Keratinocyte (primary cell): ENCODE results near the gene TUBA3D. TPM values are rescaled to one million over a fixed set of nuclear protein-coding genes. Genes with fewer than 3 reads are reported as not detected.
"Not testable (repeated sequence)": the region's sequence is repeated elsewhere in the genome, so short reads cannot be mapped to it uniquely, and the experiment has no call there.

Source experiments
- DNase-seq: peaks from one replicate; pipeline ENCODE4 v3.0.0-alpha.2; 2011; ENCODE audit warnings: low read depth, missing footprints, low spot score
- FAIRE-seq: peaks from 2 replicates; lab custom pipeline; 2011; peaks lifted over from hg19 to GRCh38; lab: Jason Lieb, UNC
- H2AFZ ChIP-seq: 2 replicates; pipeline ENCODE4 v1.6.0; 2012; ENCODE audit warnings: low read length, control low read depth, inconsistent platforms; ENCODE audit not compliant: control insufficient read depth
- H3K27ac ChIP-seq: 2 replicates; pipeline ENCODE4 v1.5.1; 2011; ENCODE audit warnings: low read length; ENCODE audit not compliant: control insufficient read depth, insufficient read depth
- H3K27me3 ChIP-seq: 3 replicates; pipeline ENCODE4 v1.6.0; 2011; ENCODE audit warnings: low read length; ENCODE audit not compliant: control insufficient read depth, insufficient read depth; ENCODE audit errors: extremely low read depth
- H3K36me3 ChIP-seq, 2 experiments: 2 replicates in 1 of 2; 3 replicates in 1 of 2; pipeline ENCODE4 v1.5.1; 2011; ENCODE audit warnings: low read length in 2 of 2, mild to moderate bottlenecking in 1 of 2; ENCODE audit not compliant: control insufficient read depth in 2 of 2, insufficient read depth in 2 of 2; ENCODE audit errors: extremely low read depth in 1 of 2
- H3K4me1 ChIP-seq: 3 replicates; pipeline ENCODE4 v1.5.1; 2011; ENCODE audit warnings: low read length; ENCODE audit not compliant: control insufficient read depth, insufficient read depth; ENCODE audit errors: extremely low read depth
- H3K4me2 ChIP-seq: 3 replicates; pipeline ENCODE4 v1.6.0; 2011; ENCODE audit warnings: low read depth, low read length; ENCODE audit not compliant: control insufficient read depth, insufficient read depth; ENCODE audit errors: extremely low read depth
- H3K4me3 ChIP-seq, 3 experiments: fragments of 200-600 bp in 1 of 3; sonication (generic) in 1 of 3; 2 replicates in 2 of 3; 3 replicates in 1 of 3; pipeline ENCODE4 v1.5.1; 2011 to 2016; ENCODE audit warnings: low read length in 3 of 3, mild to moderate bottlenecking in 3 of 3, control low read depth in 2 of 3, inconsistent platforms in 1 of 3, low read depth in 1 of 3, mixed read lengths in 1 of 3, mixed run types in 1 of 3, moderate library complexity in 1 of 3; ENCODE audit not compliant: control insufficient read depth in 2 of 3, insufficient read depth in 2 of 3; ENCODE audit errors: extremely low read depth in 1 of 3
- H3K79me2 ChIP-seq: 2 replicates; pipeline ENCODE4 v1.6.0; 2012; ENCODE audit warnings: low read length; ENCODE audit not compliant: control insufficient read depth, insufficient read depth
- H3K9ac ChIP-seq: 3 replicates; pipeline ENCODE4 v1.6.0; 2011; ENCODE audit warnings: low read length; ENCODE audit not compliant: control insufficient read depth, insufficient read depth; ENCODE audit errors: extremely low read depth
- H3K9me1 ChIP-seq: 3 replicates; pipeline ENCODE4 v1.6.0; 2011; ENCODE audit warnings: low read length; ENCODE audit not compliant: control insufficient read depth, insufficient read depth; ENCODE audit errors: extremely low read depth
- H3K9me3 ChIP-seq: 2 replicates; pipeline ENCODE4 v1.5.1; 2012; ENCODE audit warnings: low read depth, low read length; ENCODE audit not compliant: control insufficient read depth
- H4K20me1 ChIP-seq: 3 replicates; pipeline ENCODE4 v1.6.0; 2011; ENCODE audit warnings: low read length; ENCODE audit not compliant: control insufficient read depth, insufficient read depth; ENCODE audit errors: extremely low read depth
- CTCF ChIP-seq, 3 experiments: IDR thresholded peaks in 1 of 3; conservative IDR thresholded peaks in 1 of 3; optimal IDR thresholded peaks in 1 of 3; 2 replicates in 2 of 3; 3 replicates in 1 of 3; pipeline versions ENCODE3 to v1.5.1; 2011; ENCODE audit warnings: low read length in 3 of 3, mild to moderate bottlenecking in 3 of 3, moderate library complexity in 2 of 3, control low read depth in 1 of 3, inconsistent platforms in 1 of 3; ENCODE audit not compliant: insufficient read depth in 2 of 3; ENCODE audit errors: extremely low read depth in 1 of 3
- EZH2 ChIP-seq: IDR thresholded peaks from one replicate; pipeline ENCODE4 v1.6.1; 2012; ENCODE audit warnings: inconsistent platforms, mild to moderate bottlenecking, low read length, moderate library complexity
- dilution Hi-C: fragments of 300-500 bp; cut with MboI; formaldehyde crosslinking; loops from one replicate; pipeline ENCODE4 v1.7.0; 2020; ENCODE audit warnings: low sequenced_read_pairs; ENCODE audit not compliant: extremely low pct_ligation_motif_present
- polyA plus RNA-seq, 5 experiments: library from polyadenylated mRNA; depleted of rRNA in 3 of 5; stranded (reverse) in 3 of 5; stranded (forward) in 1 of 5; unstranded in 1 of 5; fragments of >200 nt; gene quantifications; 1 replicate in 1 of 5; 2 replicates in 3 of 5; 3 replicates in 1 of 5; pipeline versions ENCODE4 v1.2.1 to v1.2.3, GENCODE V29; 2011 to 2012; ENCODE audit warnings: missing spikeins in 2 of 5, low read depth in 1 of 5, low replicate concordance in 1 of 5

TUBA3D gene
- polyA plus RNA-seq, 1 donor (not counting 4 experiments of a cell fraction or from before 2014, with no cell fraction given): not detected

GRCh38 chr2:131445896-131446295 lies 30.0 kb upstream of the TUBA3D start:
- H2AFZ ChIP-seq: no peak overlapping the region
- no peaks in the 10 kb centered on the region for H3K4me1 ChIP-seq
- FAIRE-seq (no peak), DNase-seq (no peak)
- H3K79me2 ChIP-seq: no peaks in the 10 kb centered on the region
- H3K4me3 ChIP-seq: no peak overlapping the region
- dilution Hi-C loops: no loop called here
- no peak overlapping the region for H3K27ac ChIP-seq
- H3K9me3 ChIP-seq: no peaks in the 10 kb centered on the region
- H3K4me2 ChIP-seq: no peak overlapping the region
- no peak for TF ChIP-seq EZH2
- no peak for TF ChIP-seq CTCF (optimal IDR thresholded peaks at IDR 0.05 in 1 of 3, IDR thresholded peaks at IDR 0.05 in 1 of 3, conservative IDR thresholded peaks at IDR 0.05 in 1 of 3; ENCODE audit: extremely low read depth in 1 of 3, insufficient read depth in 2 of 3, low read length in 3 of 3)
- H3K36me3 ChIP-seq: no peaks in the 10 kb centered on the region
- H3K9ac ChIP-seq: no peak overlapping the region
- no peaks in the 10 kb centered on the region for H3K27me3 ChIP-seq
- no peaks in the 10 kb centered on the region for H4K20me1 ChIP-seq
- no peaks in the 10 kb centered on the region for H3K9me1 ChIP-seq

GRCh38 chr2:131447981-131448380 lies 27.9 kb upstream of the TUBA3D start:
- H3K36me3 ChIP-seq, H4K20me1 ChIP-seq, H3K9me1 ChIP-seq, H3K4me2 ChIP-seq, H2AFZ ChIP-seq, H3K9ac ChIP-seq, H3K27ac ChIP-seq, H3K79me2 ChIP-seq, dilution Hi-C loops, H3K9me3 ChIP-seq, H3K27me3 ChIP-seq, H3K4me3 ChIP-seq, FAIRE-seq, DNase-seq, H3K4me1 ChIP-seq: not testable (repeated sequence)

GRCh38 chr2:131451265-131451949 lies 24.5 kb upstream of the TUBA3D start:
- DNase-seq, dilution Hi-C loops, H2AFZ ChIP-seq: not testable (repeated sequence)

GRCh38 chr2:131454914-131455313 lies 21.0 kb upstream of the TUBA3D start:
- H2AFZ ChIP-seq, FAIRE-seq, H3K9me1 ChIP-seq, H3K79me2 ChIP-seq, DNase-seq, H4K20me1 ChIP-seq, H3K9me3 ChIP-seq, H3K4me1 ChIP-seq, H3K4me3 ChIP-seq, H3K36me3 ChIP-seq, dilution Hi-C loops, H3K4me2 ChIP-seq, H3K27ac ChIP-seq, H3K9ac ChIP-seq, H3K27me3 ChIP-seq: not testable (repeated sequence)

More at GRCh38 chr2:131451265-131451949, 24.5 kb upstream of the TUBA3D start:
- not testable (repeated sequence) for H3K4me2 ChIP-seq, H3K9me3 ChIP-seq, H3K4me3 ChIP-seq, H3K4me1 ChIP-seq, H3K9me1 ChIP-seq, H3K36me3 ChIP-seq, FAIRE-seq, H4K20me1 ChIP-seq, H3K9ac ChIP-seq, H3K27me3 ChIP-seq, H3K79me2 ChIP-seq, H3K27ac ChIP-seq
